HG03469 (cell line): ENCODE data around the gene KBTBD8.
A peak's percentile ranks its signal among the peaks of the same experiment; 100 is the strongest.

Experiments
- ATAC-seq: cut with Tn5 transposase; IDR thresholded peaks from one replicate; pipeline ENCODE4 v1.9.1; 2021; ENCODE audit warnings: mild to moderate bottlenecking, moderate library complexity, moderate number of reproducible peaks; ENCODE audit not compliant: unreplicated experiment

The KBTBD8 gene

DNA sequence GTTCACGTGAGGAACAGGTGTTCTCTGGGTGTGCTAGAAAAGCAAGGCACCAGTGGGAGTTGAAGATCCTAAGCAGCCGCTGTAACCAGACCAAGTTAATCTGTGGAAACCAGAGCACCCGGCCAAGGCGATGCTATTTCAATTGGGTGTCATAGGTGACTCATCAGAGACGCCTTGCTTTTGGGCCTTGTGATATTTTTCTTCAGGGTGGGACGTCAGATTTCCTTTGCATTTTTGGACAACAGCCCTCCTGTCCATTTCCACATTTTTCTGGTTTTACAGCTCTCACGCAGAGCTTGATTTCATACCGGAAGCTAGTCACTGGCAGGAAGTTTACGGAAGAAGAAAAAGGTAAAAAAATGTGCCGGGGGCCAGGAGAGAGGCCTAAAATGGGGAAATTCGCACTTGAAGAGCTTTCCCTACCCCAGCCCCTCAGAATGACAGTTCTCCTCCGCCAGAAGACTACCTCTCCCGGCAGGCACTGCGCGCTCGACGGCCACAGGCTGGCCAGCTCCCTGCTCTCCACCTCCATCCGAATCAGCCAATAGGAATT lies 471 bp upstream of the KBTBD8 start:
- peak; percentile 85 for ATAC-seq

DNA sequence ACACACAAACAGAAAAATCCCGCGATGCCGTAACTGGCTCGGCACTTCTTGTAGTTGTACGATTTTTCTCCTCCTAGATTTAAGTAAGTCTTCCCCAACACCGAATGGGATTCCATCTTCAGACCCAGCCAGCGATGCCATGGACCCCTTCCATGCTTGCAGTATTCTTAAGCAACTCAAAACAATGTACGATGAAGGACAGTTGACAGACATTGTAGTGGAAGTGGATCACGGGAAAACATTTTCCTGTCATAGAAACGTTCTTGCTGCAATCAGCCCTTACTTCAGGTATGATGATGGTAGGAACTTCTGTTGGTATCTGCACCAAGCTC lies 763 bp downstream of the KBTBD8 start:
- no peak for ATAC-seq

DNA sequence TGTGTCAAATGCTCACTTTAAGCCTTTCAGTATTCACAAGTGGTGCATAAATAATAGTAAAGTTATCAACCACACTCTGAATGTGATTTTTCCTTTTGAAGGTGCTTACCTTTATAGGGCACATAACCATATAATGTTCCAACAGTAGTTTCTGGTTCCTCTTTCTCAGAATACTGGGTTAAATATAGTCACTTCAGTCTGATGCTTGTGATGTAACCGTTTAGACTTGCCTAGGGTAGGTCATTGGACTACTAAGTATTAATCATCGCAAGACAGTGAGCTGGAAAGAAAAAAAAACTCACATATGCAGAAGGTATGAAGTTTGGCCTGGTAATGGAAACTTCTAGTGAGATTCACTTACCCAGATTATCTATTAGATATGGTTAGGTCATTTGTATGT lies 1.9 kb downstream of the KBTBD8 start:
- peak; percentile 60 for ATAC-seq

DNA sequence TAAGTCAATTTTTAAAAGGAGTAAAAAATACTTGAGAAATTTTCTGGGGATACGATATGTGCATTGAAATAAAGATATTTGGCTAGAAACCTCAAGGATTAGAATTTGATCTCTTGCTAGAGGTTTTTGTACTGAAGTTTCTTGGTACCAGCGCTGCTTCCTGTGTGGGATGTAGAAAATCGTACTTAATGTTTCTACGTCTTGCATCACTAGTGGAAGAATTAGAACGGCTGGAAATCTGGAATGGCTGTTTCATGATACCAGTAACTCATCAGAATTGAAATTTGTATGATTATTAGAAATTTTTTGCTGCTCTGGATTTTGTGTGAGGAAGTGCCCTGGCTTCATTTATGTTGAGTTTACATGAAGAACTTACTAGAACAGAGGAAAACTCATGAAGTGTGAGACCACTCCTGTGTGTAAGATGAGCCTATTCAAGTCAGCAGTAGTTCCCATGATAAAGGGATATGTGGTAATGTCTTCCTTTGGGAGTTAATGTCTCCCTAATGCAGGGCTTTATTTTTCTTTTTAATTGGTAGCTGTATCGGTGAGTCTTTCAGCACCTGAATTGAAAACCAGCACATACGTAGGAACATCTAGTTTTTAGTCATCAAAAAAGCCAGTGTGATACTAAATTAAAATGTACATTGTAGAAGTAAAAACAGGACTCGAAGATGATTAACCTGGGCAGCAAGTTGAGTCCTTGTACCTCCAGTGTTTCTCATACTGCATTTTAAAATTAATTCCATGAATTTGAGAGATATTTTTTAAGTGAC lies 3.2 kb downstream of the KBTBD8 start:
- ATAC-seq: no peak

DNA sequence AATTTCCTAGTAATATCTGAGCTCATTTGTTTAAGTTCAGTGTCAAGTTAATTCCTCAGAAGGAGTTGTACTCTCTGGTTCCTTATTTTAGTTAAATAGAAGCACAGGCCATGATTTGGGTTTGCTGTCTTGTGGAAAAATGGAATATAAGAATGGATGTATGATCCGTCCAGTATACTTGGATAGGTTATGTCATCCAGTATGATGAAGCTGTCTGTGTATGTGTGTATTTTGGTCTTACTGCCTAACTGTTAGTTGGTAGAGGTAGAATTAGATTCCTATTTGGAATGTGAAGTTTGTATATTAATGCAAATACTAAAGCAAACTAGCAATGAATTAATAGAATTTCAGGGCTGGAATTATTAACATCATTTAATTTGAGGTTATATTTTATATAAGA lies 7.9 kb downstream of the KBTBD8 start:
- ATAC-seq: no peak

DNA sequence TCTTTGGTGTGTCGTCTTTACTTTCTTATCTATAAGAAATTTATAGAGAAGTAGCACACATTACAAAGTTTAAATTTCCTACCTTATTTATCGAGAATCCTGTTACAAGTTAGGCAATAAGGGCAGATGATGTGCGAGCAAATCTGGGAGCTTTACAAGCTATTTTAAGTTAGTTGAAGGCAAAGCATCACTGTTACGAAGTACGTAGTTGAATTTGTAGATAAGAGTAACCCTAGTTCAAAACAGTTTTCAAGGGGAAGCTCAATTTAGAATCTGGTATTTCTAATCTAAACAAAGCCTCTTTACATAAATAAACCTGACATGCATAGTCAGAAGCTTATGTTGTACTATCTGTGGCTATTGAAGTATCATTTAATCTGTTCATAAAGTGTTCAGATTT lies 8.4 kb downstream of the KBTBD8 start:
- no peak for ATAC-seq

DNA sequence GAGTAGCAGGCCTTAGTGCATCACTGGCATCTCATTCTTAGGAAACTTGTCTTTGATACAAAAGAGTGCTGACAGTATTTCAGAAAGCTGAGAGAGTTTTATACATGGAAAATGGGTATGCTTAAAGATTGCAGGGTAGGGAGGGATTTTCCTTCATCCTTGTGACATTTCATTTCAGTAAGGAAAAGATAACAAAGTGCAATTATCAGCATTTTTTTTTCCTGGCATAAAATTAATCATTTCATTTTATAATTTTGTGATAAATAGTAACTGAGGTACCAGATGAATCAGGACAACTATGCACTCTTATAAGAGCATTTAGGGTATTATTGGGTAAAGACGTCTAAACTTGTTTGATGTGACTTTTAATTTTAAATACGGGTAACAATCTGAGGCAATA lies 10.3 kb downstream of the KBTBD8 start:
- ATAC-seq: no peak

DNA sequence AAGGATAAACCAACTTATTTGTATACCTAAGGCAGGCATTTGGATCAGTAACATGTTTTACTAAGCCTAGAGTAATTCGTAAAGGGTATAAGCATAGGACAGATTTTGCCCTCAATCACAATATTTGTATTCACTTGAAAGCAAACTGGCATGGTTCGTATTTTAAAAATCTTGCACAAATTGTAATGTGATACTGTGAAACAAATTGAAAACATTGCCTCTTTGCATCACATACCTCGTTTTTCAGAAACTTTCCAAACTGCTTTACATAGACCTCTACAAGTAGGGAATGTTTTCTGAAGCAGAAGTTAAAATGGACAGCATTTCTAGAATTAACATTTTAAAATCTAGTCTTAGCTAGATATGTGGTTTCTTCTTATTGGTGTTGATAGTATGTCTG lies 11.6 kb downstream of the KBTBD8 start:
- ATAC-seq: no peak

DNA sequence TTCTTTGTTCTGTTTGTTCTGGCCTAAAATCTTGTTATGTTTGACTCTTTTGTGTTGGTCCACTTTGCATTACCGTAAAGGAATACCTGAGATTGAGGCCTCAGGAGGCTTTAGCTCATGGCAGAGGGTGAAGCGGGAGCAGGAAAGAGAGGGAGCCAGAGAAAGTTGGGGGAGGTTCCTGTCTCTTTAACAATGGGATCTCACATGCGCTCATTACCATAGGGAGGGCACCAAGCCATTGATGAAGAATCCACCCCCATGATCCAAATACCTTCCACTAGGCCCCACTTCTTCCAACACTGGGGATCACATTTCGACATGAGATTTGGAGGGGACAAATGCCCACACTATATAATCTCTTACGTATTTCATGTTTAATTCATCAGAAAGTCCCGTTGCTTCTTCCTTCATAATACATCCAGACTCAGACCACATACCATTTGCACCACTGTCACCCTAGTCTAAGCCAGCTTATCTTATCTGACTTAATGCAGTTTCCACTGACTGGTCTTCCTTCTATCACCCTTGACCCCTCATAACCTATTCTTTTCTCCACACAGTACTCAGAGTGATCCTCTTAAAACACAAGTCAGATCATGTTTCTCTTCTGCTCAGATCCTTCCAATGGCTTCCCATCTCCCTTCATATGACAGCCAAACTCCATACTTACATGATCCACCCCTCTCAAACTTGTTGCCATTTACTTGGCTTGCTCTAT lies 13.5 kb downstream of the KBTBD8 start:
- no peak for ATAC-seq

DNA sequence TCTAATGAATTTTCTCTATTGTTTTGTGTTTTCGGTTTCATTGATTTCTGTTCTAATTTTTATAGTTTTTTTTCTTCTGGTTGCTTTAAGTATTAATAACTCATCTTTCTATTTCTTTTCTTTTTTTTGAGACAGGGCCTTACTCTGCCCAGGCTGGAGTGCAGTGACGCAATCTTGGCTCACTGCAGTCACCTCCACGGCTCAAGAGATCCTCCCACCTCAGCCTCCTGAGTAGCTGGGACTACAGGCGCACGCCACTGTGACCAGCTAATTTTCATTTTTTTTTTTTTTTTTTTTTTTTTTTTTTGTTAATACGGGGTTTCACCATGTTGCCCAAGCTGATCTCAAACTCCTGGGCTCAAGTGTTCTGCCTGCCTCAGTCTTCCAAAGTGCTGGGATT lies 14.5 kb downstream of the KBTBD8 start:
- no peak for ATAC-seq

DNA sequence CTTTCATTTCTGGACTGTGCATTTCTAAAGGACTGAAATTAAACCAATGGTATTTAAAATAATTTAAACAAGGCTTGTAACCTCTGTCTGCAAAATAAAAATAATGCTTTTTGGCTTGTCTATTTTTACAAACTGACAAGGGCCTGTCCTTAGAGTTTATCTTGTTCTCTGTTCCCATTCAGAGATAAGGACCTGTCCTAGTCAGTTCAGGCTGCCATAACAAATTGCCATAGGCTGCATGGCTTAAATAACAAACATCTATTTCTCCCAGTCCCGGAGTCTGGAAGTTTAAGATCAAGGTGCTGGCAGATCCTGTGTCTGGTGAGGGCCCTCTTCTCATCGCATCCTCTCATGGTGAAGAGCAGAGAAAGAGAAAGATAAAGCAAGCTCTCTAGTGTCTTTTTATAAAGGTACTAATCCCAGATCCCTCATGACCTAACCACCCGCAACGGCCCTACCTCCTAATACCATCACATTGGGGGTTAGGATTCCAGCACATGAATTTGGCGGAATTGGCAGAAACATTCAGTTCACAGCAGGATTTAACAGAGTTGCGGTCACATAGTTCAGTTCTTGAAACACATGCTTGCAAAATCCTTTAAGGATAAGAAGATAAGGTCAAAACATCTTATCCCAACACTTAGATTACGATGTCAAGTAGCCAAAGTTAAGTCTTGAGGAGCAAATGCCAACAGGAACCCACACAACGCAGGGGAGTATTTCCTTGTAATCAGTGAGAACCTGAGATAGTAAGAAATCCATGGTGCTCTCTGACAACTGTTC lies 17.8 kb downstream of the KBTBD8 start:
- no peak for ATAC-seq

DNA sequence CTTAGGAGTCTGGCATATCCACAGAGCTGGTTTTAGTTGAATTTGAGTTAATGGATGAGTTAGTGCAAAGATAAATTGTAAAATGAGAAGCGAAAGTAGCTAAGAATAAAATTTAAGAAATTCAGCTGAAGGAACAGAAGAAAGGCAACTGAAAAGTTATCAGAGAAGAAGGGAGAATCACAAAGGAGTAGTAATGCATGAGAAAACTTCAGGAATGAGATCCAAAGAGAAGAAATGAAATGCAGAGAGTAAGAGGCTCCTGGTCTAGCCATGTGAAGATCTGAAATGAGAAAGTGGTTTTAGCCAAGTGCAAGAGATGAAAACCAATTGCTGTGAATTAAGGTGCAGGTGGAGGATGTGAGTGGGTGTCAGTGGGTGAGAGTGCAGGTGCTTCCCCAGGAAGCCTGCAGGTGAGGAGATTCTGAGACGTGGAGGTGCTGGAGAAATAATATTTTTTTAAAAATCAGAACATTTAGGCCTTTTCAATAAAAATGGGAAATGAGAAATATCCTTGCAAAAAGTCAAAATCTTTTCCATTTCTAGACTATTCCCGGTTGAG lies 18.5 kb downstream of the KBTBD8 start:
- ATAC-seq: peak; percentile 41

DNA sequence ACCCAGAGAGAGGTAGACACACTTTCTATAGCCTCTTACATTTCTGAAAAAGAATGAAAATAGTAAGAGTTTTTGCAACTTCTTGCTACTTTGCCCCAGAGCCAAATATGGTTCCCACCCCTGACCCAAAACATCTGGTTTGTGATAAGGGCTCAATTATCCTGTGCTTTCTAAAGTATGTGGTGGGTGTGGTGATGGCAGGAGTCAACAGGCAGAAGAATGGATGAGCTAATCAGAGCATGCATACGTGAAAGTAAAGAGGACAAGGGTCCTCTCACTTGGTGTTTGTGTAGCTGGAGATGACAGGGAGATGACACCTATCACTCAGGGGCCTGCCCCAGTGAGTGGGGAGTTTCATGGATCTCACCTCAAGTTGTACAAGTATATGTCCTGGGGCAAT lies 19.1 kb downstream of the KBTBD8 start:
- no peak for ATAC-seq

DNA sequence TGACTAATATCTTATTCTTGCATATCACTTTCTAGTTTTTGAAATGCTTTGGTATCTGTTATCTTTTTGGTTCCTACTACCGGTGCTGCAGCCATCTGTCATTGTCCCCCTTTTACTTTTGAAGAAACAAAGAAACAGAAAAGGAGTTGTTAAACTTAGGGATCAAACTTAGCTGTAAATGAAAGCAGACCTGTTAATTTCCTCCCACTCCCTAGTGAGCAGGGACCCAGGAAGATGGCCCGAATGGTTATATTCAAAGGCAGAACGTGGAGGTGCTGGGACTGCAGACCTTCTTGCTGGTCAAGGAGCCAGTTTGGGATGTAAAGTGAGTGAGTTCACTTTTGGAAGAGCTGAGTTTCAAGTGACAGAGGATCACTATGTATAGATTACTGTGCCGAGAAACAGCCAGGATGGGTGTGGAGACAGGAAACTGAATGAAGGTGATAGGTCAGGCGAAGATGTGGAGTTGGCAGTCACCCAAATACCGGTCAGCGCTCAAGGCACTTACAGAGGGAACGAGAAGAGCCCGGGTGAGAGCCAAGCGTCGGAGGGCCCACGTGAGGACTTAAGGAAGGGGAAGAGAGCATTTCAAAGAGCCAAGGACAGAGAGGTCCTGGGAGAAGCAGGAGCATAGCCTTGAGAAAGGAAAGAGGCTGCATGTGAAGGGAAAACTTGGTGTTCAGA lies 20.1 kb downstream of the KBTBD8 start:
- ATAC-seq: no peak

DNA sequence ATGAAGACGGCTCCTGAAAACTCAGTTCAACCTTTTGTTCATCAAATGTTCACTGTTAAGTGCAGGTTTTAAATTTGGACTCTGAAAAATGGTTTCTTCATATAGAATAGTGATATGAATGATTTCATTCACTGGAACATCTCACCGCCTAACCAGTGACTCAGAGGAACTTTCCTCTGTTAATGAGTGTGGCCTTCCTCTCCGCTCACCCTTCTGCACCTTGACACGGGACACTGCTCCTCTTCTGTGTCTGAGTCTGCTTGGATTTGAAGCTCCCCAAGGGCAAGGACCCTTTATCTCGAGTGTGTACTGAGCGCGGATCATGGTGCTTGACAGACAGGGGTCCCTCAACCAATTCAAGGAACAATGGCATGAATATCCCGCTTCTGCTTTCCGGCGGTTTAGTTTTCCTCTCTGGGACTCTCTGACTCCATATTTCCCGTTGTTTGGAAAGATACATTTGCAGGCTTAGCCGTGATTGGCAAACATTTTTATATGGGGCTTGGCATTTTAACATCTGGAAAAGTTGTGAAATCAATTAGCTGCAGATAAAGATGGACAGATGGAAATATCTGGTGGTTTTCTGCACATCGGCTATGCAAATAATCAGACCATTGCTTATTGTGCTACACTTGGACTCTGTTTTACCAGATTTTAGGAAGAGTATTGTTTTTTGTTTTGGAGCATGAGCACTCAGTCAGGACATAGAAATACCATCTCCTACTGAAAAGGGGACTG lies 20.9 kb downstream of the KBTBD8 start:
- ATAC-seq: no peak

DNA sequence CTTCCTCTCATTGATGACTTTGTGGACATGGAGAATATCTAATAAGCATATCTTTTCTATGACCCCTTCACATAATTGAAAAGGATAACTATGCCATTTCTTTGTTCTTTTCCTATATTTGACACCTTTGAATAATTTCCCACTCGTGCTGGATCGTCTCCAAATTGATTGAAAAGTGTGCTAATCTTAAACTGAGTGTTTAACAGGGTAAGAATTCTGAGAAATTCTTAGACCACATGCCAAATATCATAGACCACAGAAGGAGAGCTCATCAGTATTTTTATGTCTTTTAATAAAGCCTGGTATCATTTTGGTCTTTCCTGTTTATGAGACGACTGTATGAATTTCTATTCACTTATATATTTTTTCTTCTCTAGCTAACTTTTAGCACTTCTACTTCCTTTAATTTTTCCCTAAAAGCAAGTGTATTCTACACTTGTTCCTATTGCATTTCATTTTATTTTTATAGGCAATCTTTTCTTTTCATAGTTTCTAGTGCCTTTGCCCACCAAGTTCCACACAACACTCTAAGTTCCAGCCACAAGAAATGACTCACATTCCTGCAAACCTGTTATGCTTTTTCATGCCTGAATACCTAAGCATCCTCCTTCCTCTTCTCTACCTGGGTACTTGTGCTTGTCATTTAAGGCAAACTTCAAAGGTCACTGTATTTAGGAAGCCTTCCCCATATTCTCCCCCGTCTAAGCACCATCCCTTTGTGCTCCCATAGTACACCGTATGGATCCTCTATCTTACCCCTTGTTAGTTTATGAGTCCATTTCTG lies 30.1 kb downstream of the KBTBD8 start:
- ATAC-seq: no peak

DNA sequence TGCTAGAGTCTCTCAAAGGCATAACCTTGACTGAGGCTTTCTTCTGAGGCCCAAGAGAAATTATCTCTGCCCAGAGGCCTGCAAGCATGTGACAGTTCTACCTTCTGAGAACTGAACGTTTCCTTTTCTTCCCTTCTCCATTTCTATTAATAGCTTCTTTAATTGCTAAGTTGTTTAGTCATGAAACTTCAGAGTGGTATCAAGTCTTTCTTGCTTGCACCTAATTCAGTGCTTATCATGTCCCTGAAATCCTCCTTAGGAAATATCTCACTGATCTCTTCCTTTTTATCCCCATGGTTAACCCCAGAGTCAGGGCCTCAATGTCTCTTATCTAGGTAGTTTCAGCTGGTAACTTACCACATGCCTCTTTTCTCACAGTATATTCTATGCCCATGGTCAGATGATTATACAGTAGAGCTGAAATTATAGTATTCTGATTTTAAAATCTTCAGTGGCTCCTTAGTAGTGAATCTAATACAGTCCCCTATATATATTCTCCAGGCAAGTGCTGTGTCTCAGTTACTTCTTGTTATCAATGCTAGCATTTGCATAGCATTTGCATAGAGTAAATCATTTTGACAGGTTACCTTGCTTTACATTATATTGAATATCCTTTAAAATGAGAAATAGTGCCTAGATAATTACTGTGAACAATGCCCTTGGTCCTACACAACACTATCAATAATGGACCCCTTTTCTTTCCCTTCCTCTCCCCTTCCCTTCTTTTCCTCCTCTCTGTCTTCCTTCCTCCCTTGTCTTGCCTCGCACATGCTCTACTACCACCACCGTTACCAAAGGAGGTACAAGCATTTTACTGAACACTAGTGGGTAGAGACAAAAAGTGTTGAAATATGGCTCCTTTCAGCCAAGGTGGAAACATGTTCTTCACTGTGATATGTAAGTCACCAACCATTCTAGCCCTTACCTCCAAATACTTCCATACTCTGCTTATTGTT lies 33.0 kb downstream of the KBTBD8 start:
- ATAC-seq: peak; percentile 77

DNA sequence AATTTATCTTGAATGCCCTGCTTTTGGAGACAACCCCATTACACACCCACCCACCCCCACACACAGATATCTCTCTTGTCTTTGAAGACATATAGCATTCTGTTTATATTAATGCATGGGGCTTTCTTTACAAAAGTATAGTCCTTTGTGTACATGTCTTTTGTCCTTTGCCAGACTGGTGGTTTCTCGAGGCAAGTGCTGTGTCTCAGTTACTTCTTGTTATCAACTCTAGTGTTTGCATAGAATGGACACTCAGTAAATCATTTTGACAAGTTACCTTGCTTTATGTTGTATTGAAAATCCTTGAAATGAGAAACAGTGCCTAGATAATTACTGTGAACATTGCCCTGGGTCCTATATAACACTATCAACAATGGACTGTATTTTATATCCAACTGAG lies 33.9 kb downstream of the KBTBD8 start:
- no peak for ATAC-seq
